GM12874 (cell line): Measurements from ENCODE around the gene ZNF2.

Experiments
- TF ChIP-seq, protein P1 (sequence below): IDR thresholded peaks from 2 replicates; pipeline ENCODE4 v1.5.1; 2011; ENCODE audit warnings: low read depth, mild to moderate bottlenecking, control low read depth, low read length, moderate library complexity; ENCODE audit not compliant: insufficient read depth

Gene ZNF2

DNA sequence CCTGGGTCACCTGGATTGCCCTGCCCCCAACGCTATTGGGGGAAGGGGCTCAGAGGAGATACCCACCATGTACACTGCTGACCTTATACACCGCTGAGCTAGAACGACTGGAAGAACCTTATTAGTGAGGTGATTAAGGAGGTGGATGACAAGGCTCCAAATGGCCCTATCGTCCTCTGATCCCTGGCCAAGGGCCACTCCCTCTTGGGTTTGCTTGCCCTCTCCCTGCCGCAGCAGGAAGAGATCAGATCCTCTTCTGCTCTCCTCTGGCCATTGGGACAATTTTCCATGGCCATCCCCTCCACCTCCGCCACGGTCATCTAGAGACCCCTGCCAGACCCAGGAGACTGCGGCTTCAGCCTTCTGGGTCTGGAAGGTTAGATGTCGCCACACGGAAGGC is 7.2 kb upstream of the ZNF2 start:
- TF ChIP-seq, protein P1, sequence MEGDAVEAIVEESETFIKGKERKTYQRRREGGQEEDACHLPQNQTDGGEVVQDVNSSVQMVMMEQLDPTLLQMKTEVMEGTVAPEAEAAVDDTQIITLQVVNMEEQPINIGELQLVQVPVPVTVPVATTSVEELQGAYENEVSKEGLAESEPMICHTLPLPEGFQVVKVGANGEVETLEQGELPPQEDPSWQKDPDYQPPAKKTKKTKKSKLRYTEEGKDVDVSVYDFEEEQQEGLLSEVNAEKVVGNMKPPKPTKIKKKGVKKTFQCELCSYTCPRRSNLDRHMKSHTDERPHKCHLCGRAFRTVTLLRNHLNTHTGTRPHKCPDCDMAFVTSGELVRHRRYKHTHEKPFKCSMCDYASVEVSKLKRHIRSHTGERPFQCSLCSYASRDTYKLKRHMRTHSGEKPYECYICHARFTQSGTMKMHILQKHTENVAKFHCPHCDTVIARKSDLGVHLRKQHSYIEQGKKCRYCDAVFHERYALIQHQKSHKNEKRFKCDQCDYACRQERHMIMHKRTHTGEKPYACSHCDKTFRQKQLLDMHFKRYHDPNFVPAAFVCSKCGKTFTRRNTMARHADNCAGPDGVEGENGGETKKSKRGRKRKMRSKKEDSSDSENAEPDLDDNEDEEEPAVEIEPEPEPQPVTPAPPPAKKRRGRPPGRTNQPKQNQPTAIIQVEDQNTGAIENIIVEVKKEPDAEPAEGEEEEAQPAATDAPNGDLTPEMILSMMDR = no peak

DNA sequence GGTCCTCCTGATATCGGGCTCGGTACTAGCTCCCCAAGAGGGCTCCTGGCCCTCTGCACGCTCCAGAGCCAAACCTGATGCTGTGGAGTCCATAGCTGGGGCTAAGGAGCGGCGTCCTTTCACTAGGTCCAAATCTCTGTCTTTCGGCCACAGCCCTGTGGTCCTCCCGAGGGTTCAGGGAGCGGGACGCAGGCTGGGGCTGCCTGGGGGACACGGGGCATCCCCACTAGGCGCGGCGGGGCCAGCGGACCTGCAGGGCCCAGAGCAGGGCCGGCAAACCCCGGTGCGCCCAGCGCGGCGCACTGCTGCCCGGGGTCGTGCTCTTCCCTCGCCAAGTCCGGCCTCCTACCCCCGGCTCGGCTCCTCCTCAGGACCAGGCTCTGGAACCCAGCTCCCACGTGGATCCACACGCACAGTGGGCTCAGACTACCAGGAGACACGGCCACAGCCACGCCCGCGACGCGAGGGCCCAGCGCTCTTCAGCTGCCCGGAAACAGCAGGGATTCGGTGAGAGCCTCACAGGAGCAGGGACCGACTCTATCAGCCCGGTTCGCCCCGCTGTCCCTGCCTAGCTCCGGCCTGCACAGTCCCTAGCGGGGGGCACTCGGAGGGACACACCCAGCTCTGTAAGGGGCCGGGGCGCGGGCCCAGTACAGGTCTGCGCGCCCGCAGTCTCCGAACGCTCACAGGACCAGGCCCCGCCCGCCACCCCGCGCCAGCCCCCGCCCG is 6.6 kb upstream of the ZNF2 start:
- TF ChIP-seq, protein P1 = no peak

GRCh38 chr2:95159690-95160449 is 5.7 kb upstream of the ZNF2 start, which contains the start of gene ZNF514:
Gene ZNF514, minus strand, starts transcription at chr2:95159848. Its CDS starts 6,595 bp downstream, at chr2:95153253.
- TF ChIP-seq, protein P1 = no peak

DNA sequence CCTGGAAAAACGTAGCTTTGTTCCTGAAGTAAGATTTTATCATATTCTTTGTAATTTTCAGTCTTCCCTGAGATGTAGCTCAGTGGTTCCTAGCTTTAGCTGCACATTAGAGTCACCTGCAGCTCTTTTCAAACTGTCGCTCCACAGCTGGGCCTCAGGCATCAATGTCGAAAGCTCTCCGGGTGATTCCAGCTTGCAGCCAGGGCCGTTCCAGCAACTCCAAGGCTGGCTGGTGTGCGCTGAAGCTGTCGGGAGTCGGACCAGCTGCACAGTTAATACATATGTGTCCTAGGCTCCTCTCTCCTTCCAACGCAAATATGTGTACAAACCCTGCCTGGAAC is 609 bp upstream of the ZNF2 start:
- TF ChIP-seq, protein P1 = no peak

- TF ChIP-seq, protein P1 = no peak
These were observed 605 bp downstream of the ZNF2 start for GRCh38 chr2:95166065-95166763.

DNA sequence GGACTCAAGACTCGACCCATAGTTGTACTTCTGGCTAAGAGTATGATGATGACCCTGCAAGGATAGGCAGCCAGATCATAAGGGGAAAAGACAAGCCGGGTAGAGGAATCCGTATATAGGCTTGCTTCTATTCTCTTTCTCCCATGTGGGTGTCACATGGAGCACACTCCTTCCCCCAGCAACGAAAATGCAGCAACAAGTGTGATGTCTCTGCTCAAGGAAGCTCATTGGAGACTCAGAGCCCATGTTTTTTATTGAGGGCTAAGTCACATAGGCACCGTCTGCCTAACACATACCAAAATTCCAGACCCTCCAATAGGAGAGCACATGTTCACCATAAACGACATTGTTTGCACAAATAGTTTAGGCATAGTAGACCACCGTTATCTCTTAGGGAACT is 6.3 kb downstream of the ZNF2 start:
- TF ChIP-seq, protein P1 = no peak

DNA sequence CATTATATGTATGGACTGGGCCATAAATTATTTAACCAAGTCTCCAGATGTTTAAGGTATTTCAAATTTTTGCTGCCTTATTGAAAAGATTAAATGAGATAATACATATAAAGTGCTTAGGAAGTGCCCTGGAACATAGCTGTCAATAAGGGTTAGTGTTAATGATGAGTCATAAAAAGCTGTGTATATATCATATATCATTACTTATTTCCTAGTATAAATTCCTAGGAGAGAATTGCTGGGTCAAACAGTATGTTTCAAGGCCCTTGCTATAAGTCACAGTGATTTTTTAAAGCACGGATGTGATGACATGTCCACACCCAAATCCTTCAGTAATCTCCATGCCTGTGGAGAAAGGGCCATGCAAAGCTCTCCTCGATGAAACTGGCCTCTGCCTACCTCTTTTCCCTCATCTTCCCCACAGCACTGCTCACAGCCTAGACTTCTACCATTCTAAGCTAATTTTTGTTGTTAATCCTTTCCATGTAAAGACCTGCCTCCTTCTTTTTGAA is 8.5 kb downstream of the ZNF2 start:
- TF ChIP-seq, protein P1 = no peak
